Measurements from ENCODE around the gene ADGRB2. TPM values are rescaled to one million over a fixed set of nuclear protein-coding genes. Genes with fewer than 3 reads are reported as not detected.

Gene ADGRB2
- total RNA-seq, 1 experiment from 2014 or later, result 12.3 TPM

GRCh38 chr1:31769720-31770390 lies 5.7 kb upstream of the ADGRB2 start:
- Histone ChIP-seq H4K20me1 (ENCODE audit: low read length) (no peaks in the 10 kb centered on the region), H3K4me3 (ENCODE audit: low read length) (no peak overlapping the region), H3K9me2 (replicated peaks; ENCODE audit: low read length) (no peaks in the 10 kb centered on the region), H3K9ac (ENCODE audit: low read length) (no peak overlapping the region), H3K79me2 (ENCODE audit: low read length) (no peaks in the 10 kb centered on the region), H3K4me1 (ENCODE audit: insufficient read depth, low read length) (no peaks in the 10 kb centered on the region), H3K9me3 (ENCODE audit: low read length) (no peaks in the 10 kb centered on the region), H2AFZ (ENCODE audit: low read length) (no peak overlapping the region), H3K27me3 (ENCODE audit: low read length) (no peaks in the 10 kb centered on the region), H3K4me2 (ENCODE audit: low read length) (no peak overlapping the region), H3K36me3 (ENCODE audit: low read depth, low read length) (no peaks in the 10 kb centered on the region), H3K27ac (ENCODE audit: low read length) (no peak overlapping the region), H3F3A (ENCODE audit: low read length, unreplicated experiment) (no peaks in the 10 kb centered on the region)
- ATAC-seq (no peak), DNase-seq (no peak)
- ChIA-PET CTCF (interaction anchor here (0.6 kb wide), 1 partner anchor 65 kb away, joined by 3 read pairs; no protein-coding TSS in a partner anchor), POLR2A (ENCODE audit: unreplicated experiment) (no interaction called here)
- no TSS peak for BruUV-seq (replicated peaks)
- intact Hi-C loops (cut with micrococcal nuclease), result no loop called here
- TF ChIP-seq EZH2phosphoT487 (IDR thresholded peaks at IDR 0.05; ENCODE audit: borderline replicate concordance, low read length), result no peak

DNA sequence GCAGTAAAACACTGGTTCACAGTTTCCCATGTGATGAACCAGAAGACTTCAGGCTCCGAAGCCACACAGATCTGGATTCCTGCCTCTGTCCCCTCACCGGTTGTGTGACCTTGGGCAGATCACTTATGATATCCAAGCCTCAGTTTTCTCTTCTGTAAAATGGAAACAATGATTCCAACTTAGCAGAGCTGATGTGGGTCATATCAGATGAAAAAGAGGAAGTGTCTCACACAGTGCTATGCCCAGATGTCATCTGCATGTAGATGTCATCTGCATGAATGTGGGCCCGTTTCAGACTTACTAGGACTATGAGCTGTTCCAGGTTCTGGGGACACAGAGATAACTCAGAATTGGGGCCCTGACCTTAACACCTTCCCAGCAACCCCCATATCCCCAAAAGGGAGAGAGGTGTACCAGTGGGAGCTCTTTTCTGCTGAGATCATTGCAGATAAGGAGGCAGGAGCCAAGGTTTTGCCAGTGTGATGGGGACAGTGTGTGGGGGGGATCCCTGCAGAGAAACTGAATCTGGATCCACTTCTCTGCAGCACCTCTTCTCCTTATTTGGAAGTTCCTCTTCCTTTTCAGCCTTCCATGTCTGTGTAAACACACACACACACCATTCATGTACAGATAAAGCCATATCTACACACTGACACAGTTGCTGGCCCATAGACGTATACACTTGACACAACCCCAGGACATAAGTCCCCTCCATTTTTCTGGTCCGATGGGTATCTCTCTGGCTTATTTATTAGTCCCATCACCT lies 5.0 kb upstream of the ADGRB2 start:
- DNase-seq, result no peak
- no peaks in the 10 kb centered on the region for H4K20me1 ChIP-seq (ENCODE audit: low read length)
- no peaks in the 10 kb centered on the region for H3F3A ChIP-seq (ENCODE audit: low read length, unreplicated experiment)
- H3K27me3 ChIP-seq (ENCODE audit: low read length), result no peaks in the 10 kb centered on the region
- intact Hi-C loops (cut with micrococcal nuclease), result no loop called here
- no peak for TF ChIP-seq CTCF (conservative IDR thresholded peaks at IDR 0.05; ENCODE audit: low read depth, low read length)
- ChIA-PET POLR2A (ENCODE audit: unreplicated experiment) (no interaction called here), CTCF (no interaction called here)
- no peaks in the 10 kb centered on the region for H3K4me1 ChIP-seq (ENCODE audit: insufficient read depth, low read length)
- no TSS peak for BruUV-seq (replicated peaks)
- no peaks in the 10 kb centered on the region for H3K9me2 ChIP-seq (replicated peaks; ENCODE audit: low read length)
- no peak overlapping the region for H3K9ac ChIP-seq (ENCODE audit: low read length)
- no peak overlapping the region for H3K27ac ChIP-seq (ENCODE audit: low read length)
- H3K36me3 ChIP-seq (ENCODE audit: low read depth, low read length), result no peaks in the 10 kb centered on the region
- H3K4me3 ChIP-seq (ENCODE audit: low read length), result no peak overlapping the region
- ATAC-seq, result no peak
- H2AFZ ChIP-seq (ENCODE audit: low read length), result no peak overlapping the region
- H3K79me2 ChIP-seq (ENCODE audit: low read length), result no peaks in the 10 kb centered on the region
- H3K9me3 ChIP-seq (ENCODE audit: low read length), result no peaks in the 10 kb centered on the region
- no peak overlapping the region for H3K4me2 ChIP-seq (ENCODE audit: low read length)

GRCh38 chr1:31768407-31768907 lies 4.3 kb upstream of the ADGRB2 start:
- DNase-seq (no peak), ATAC-seq (no peak)
- intact Hi-C loops (cut with micrococcal nuclease), result no loop called here
- Histone ChIP-seq H3K27ac (ENCODE audit: low read length) (no peak overlapping the region), H3K4me1 (ENCODE audit: insufficient read depth, low read length) (no peaks in the 10 kb centered on the region), H3K4me3 (ENCODE audit: low read length) (no peak overlapping the region), H3K36me3 (ENCODE audit: low read depth, low read length) (no peaks in the 10 kb centered on the region), H3K9me3 (ENCODE audit: low read length) (no peaks in the 10 kb centered on the region), H3K9me2 (replicated peaks; ENCODE audit: low read length) (no peaks in the 10 kb centered on the region), H3K79me2 (ENCODE audit: low read length) (no peaks in the 10 kb centered on the region), H2AFZ (ENCODE audit: low read length) (no peak overlapping the region), H4K20me1 (ENCODE audit: low read length) (no peaks in the 10 kb centered on the region), H3K27me3 (ENCODE audit: low read length) (no peaks in the 10 kb centered on the region), H3F3A (ENCODE audit: low read length, unreplicated experiment) (no peaks in the 10 kb centered on the region), H3K4me2 (ENCODE audit: low read length) (no peak overlapping the region), H3K9ac (ENCODE audit: low read length) (no peak overlapping the region)
- ChIA-PET POLR2A (ENCODE audit: unreplicated experiment) (no interaction called here), CTCF (no interaction called here)
- BruUV-seq (replicated peaks), result no TSS peak
- no peak for TF ChIP-seq EZH2phosphoT487 (IDR thresholded peaks at IDR 0.05; ENCODE audit: borderline replicate concordance, low read length)
- TF ChIP-seq EZH2 (IDR thresholded peaks at IDR 0.05; ENCODE audit: low read length, unreplicated experiment), result no peak
- TF ChIP-seq CTCF (conservative IDR thresholded peaks at IDR 0.05; ENCODE audit: low read depth, low read length), result no peak
